Neural cell (in vitro differentiated cells): ENCODE measurements around the gene COL2A1. TPM values are rescaled to one million over a fixed set of nuclear protein-coding genes. Genes with fewer than 3 reads are reported as not detected.

Experiments
- H2AFZ ChIP-seq: fragments of 200-600, 300-800 bp; sonication (generic), shearing (Covaris generic); 2 replicates; pipeline ENCODE4 v1.6.0; 2014; ENCODE audit warnings: low read depth, mild to moderate bottlenecking, antibody characterized with exemption, low read length, moderate library complexity
- H3F3A ChIP-seq: fragments of 200-600 bp; shearing (Covaris generic); 2 replicates; pipeline ENCODE4 v1.6.1; 2016; ENCODE audit warnings: mild to moderate bottlenecking, moderate library complexity, mixed read lengths, antibody characterized with exemption, low read length; ENCODE audit not compliant: insufficient read depth, poor library complexity, severe bottlenecking
- H3K27ac ChIP-seq: fragments of 200-600, 300-800 bp; sonication (generic), shearing (Covaris generic); 2 replicates; pipeline ENCODE4 v1.5.1; 2014; ENCODE audit warnings: mild to moderate bottlenecking, low read length, moderate library complexity
- H3K27me3 ChIP-seq: fragments of 300-800, 200-600 bp; sonication (generic), shearing (Covaris generic); 2 replicates; pipeline ENCODE4 v1.6.0; 2014; ENCODE audit warnings: mild to moderate bottlenecking, low read depth, low read length, moderate library complexity; ENCODE audit not compliant: insufficient read depth
- H3K36me3 ChIP-seq: fragments of 300-800, 200-600 bp; sonication (generic), shearing (Covaris generic); 2 replicates; pipeline ENCODE4 v1.5.1; 2014; ENCODE audit warnings: mild to moderate bottlenecking, antibody characterized with exemption, low read length, moderate library complexity; ENCODE audit not compliant: insufficient read depth
- H3K4me2 ChIP-seq: fragments of 300-800, 200-600 bp; sonication (generic), shearing (Covaris generic); 2 replicates; pipeline ENCODE4 v1.6.0; 2014; ENCODE audit warnings: mild to moderate bottlenecking, low read length
- H3K4me3 ChIP-seq: fragments of 300-800, 200-600 bp; sonication (generic), shearing (Covaris generic); 2 replicates; pipeline ENCODE4 v1.5.1; 2014; ENCODE audit warnings: mild to moderate bottlenecking, low read length, moderate library complexity
- H3K79me2 ChIP-seq: fragments of 200-600 bp; shearing (Covaris generic); replicated peaks from 2 replicates; pipeline ENCODE4 v1.6.0; 2014; ENCODE audit warnings: mild to moderate bottlenecking, low read length, moderate library complexity; ENCODE audit not compliant: insufficient read depth
- H3K9ac ChIP-seq: fragments of 300-800, 200-600 bp; sonication (generic), shearing (Covaris generic); 2 replicates; pipeline ENCODE4 v1.6.1; 2016; ENCODE audit warnings: mild to moderate bottlenecking, low read length, mixed read lengths
- H3K9me2 ChIP-seq: fragments of 200-600 bp; shearing (Covaris generic); 2 replicates; pipeline ENCODE4 v1.6.1; 2016; ENCODE audit warnings: mild to moderate bottlenecking, low read length, mixed read lengths; ENCODE audit not compliant: insufficient read depth
- H3K9me3 ChIP-seq: fragments of 200-600, 300-800 bp; sonication (generic), shearing (Covaris generic); 2 replicates; pipeline ENCODE4 v1.6.1; 2016; ENCODE audit warnings: mild to moderate bottlenecking, mixed run types, low read length, moderate library complexity, mixed read lengths
- H4K20me1 ChIP-seq: fragments of 200-600 bp; shearing (Covaris generic); 2 replicates; pipeline ENCODE4 v1.6.1; 2016; ENCODE audit warnings: mild to moderate bottlenecking, mixed run types; ENCODE audit not compliant: insufficient read depth
- EP300 ChIP-seq: fragments of 450-650 bp; conservative IDR thresholded peaks from 2 replicates; pipeline ENCODE4 v1.6.1; 2014; ENCODE audit warnings: antibody characterized with exemption, mild to moderate bottlenecking, moderate library complexity; ENCODE audit not compliant: poor library complexity, severe bottlenecking
- EZH2 ChIP-seq: fragments of 200-600, 300-800 bp; shearing (Covaris generic), sonication (generic); IDR thresholded peaks from 2 replicates; pipeline ENCODE4 v1.6.1; 2014; ENCODE audit warnings: antibody characterized with exemption, low read length, borderline replicate concordance, mild to moderate bottlenecking; ENCODE audit not compliant: insufficient read depth, poor library complexity, severe bottlenecking
- MXI1 ChIP-seq: fragments of 450-650 bp; conservative IDR thresholded peaks from 2 replicates; pipeline ENCODE4 v1.6.1; 2014; ENCODE audit warnings: antibody characterized with exemption, mild to moderate bottlenecking; ENCODE audit not compliant: poor library complexity, severe bottlenecking
- POLR2AphosphoS5 ChIP-seq: IDR thresholded peaks from 2 replicates; pipeline ENCODE4 v1.6.1; 2012
- RAD21 ChIP-seq: fragments of 450-650 bp; conservative IDR thresholded peaks from 2 replicates; pipeline ENCODE4 v1.6.1; 2014; ENCODE audit warnings: antibody characterized with exemption, mild to moderate bottlenecking, moderate library complexity
- REST ChIP-seq: IDR thresholded peaks from 2 replicates; pipeline ENCODE4 v1.6.1; 2012; ENCODE audit warnings: borderline replicate concordance
- SMC3 ChIP-seq: fragments of 450-650 bp; conservative IDR thresholded peaks from 2 replicates; pipeline ENCODE4 v1.6.1; 2014; ENCODE audit warnings: antibody characterized with exemption, mild to moderate bottlenecking, moderate library complexity; ENCODE audit not compliant: poor library complexity
- TAF1 ChIP-seq: IDR thresholded peaks from 2 replicates; pipeline ENCODE4 v1.6.1; 2012; ENCODE audit warnings: low read depth
- polyA plus RNA-seq: library from polyadenylated mRNA; depleted of rRNA; stranded (reverse); fragments of >200 nt; gene quantifications from 2 replicates; pipeline ENCODE4 v1.2.3, GENCODE V29; 2014
- TF ChIP-seq, protein P1 (sequence below): fragments of 450-650 bp; IDR thresholded peaks from 2 replicates; pipeline ENCODE4 v1.5.1; 2014; ENCODE audit warnings: antibody characterized with exemption, mild to moderate bottlenecking, moderate library complexity; ENCODE audit not compliant: poor library complexity, severe bottlenecking

Gene COL2A1
- polyA plus RNA-seq, 1 donor from 2014 or later: 1.3 TPM

DNA sequence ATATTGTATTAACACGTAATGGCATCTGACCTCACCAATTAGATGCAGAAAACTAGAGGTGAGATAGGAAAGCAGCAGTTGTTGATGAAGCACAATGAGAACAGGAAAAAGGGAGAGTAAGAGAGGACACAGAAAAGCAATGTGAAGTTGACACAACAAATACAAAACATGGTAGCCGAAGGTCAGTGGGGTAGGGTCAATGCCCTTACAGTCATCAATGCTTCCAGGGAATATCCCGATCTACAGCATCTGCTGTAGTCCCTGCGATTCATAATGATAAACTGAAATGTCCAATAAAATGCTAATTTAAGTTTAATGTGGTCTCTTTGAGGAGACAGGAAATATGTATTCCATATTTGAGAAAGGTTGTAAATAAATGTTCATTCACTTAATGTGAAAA is 2.9 kb upstream of the COL2A1 start:
- TF ChIP-seq, protein P1, sequence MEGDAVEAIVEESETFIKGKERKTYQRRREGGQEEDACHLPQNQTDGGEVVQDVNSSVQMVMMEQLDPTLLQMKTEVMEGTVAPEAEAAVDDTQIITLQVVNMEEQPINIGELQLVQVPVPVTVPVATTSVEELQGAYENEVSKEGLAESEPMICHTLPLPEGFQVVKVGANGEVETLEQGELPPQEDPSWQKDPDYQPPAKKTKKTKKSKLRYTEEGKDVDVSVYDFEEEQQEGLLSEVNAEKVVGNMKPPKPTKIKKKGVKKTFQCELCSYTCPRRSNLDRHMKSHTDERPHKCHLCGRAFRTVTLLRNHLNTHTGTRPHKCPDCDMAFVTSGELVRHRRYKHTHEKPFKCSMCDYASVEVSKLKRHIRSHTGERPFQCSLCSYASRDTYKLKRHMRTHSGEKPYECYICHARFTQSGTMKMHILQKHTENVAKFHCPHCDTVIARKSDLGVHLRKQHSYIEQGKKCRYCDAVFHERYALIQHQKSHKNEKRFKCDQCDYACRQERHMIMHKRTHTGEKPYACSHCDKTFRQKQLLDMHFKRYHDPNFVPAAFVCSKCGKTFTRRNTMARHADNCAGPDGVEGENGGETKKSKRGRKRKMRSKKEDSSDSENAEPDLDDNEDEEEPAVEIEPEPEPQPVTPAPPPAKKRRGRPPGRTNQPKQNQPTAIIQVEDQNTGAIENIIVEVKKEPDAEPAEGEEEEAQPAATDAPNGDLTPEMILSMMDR: no peak
- TF ChIP-seq MXI1: no peak
- TF ChIP-seq REST: no peak
- TF ChIP-seq TAF1: no peak
- no peak for TF ChIP-seq RAD21
- TF ChIP-seq SMC3: no peak
- no peak for TF ChIP-seq EZH2

DNA sequence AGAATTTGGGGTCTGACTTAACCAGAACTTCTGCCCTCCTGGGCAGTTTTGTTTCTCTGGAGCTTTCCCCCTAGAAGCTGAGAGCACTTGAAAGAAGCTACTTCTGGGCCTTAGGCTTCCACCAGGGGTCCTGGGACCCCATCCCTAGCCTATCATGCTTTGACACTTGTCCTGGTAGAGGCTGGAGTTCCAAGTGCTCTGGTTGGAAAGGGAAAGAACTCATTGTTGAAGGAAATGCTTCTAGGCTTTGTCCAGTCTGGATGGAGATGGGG is 1.4 kb upstream of the COL2A1 start:
- H3K9me3 ChIP-seq: no peaks in the 10 kb centered on the region
- H3K4me3 ChIP-seq: no peak overlapping the region
- H3K9ac ChIP-seq: no peak overlapping the region
- H4K20me1 ChIP-seq: no peaks in the 10 kb centered on the region
- TF ChIP-seq TAF1: no peak
- H3K4me2 ChIP-seq: no peak overlapping the region
- no peak overlapping the region for H2AFZ ChIP-seq
- H3K27ac ChIP-seq: no peak overlapping the region
- H3K79me2 ChIP-seq: no peaks in the 10 kb centered on the region
- no peaks in the 10 kb centered on the region for H3K9me2 ChIP-seq
- peaks cover 51% of the 10 kb centered on the region for H3K27me3 ChIP-seq
- H3K36me3 ChIP-seq: no peaks in the 10 kb centered on the region
- H3F3A ChIP-seq: peaks cover 6% of the 10 kb centered on the region

More for the DNA sequence above, 2.9 kb upstream of the COL2A1 start:
- Histone ChIP-seq H3K9me3 (no peaks in the 10 kb centered on the region), H3K79me2 (no peaks in the 10 kb centered on the region), H3K9me2 (no peaks in the 10 kb centered on the region), H3K36me3 (no peaks in the 10 kb centered on the region), H4K20me1 (no peaks in the 10 kb centered on the region), H3K4me3 (no peak overlapping the region), H3F3A (peaks cover 4% of the 10 kb centered on the region), H2AFZ (no peak overlapping the region), H3K27me3 (peaks cover 35% of the 10 kb centered on the region), H3K4me2 (no peak overlapping the region), H3K27ac (no peak overlapping the region), H3K9ac (no peak overlapping the region)

- peaks cover 52% of the 10 kb centered on the region for H3K27me3 ChIP-seq
- H3K36me3 ChIP-seq: no peaks in the 10 kb centered on the region
- peak overlapping the region; percentile 37 for H3K9ac ChIP-seq
- no peaks in the 10 kb centered on the region for H3K9me2 ChIP-seq
- no peaks in the 10 kb centered on the region for H3K9me3 ChIP-seq
- TF ChIP-seq POLR2AphosphoS5: no peak
- TF ChIP-seq REST: no peak
- TF ChIP-seq EP300: no peak
- TF ChIP-seq, protein P1: no peak
- H3K27ac ChIP-seq: no peak overlapping the region
- H3K79me2 ChIP-seq: peaks cover 4% of the 10 kb centered on the region
- H3F3A ChIP-seq: peaks cover 6% of the 10 kb centered on the region
- no peak overlapping the region for H2AFZ ChIP-seq
- no peak overlapping the region for H3K4me2 ChIP-seq
- peak overlapping the region; percentile 69 for H3K4me3 ChIP-seq
- H4K20me1 ChIP-seq: no peaks in the 10 kb centered on the region
Observed at GRCh38 chr12:48005001-48005749, 899 bp upstream of the COL2A1 start.
